ENCODE results near the gene PRDM16.

DNA sequence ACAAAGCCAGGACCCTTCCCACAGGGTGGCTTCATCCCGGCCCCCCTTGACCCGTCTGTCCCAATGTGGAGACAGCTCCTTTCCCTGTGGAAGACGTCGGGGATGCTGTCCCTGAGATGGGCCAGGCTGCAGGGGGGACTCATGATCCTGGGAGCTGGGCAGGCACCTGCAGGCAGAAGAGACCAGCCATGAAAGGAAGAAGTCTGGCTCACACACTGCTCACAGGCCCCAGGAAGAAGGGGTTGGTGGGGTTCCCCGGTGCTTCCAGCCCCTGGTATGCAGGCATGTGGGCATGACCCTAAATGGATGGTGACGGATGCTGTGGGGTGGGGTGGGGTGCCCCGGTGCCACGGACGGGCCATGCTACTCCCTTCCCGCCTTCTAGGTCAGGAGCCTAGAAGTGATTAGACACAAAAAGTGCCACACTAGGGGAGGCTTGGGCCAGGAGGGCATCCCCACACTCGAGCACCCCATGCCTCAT, 39.5 kb upstream of the PRDM16 start:
- TF ChIP-seq POLR2A (IDR thresholded peaks at IDR 0.05) = no peak
- TF ChIP-seq, protein P1, sequence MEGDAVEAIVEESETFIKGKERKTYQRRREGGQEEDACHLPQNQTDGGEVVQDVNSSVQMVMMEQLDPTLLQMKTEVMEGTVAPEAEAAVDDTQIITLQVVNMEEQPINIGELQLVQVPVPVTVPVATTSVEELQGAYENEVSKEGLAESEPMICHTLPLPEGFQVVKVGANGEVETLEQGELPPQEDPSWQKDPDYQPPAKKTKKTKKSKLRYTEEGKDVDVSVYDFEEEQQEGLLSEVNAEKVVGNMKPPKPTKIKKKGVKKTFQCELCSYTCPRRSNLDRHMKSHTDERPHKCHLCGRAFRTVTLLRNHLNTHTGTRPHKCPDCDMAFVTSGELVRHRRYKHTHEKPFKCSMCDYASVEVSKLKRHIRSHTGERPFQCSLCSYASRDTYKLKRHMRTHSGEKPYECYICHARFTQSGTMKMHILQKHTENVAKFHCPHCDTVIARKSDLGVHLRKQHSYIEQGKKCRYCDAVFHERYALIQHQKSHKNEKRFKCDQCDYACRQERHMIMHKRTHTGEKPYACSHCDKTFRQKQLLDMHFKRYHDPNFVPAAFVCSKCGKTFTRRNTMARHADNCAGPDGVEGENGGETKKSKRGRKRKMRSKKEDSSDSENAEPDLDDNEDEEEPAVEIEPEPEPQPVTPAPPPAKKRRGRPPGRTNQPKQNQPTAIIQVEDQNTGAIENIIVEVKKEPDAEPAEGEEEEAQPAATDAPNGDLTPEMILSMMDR (IDR thresholded peaks at IDR 0.05) = no peak

All from thyroid gland (tissue), 4 donors.